GM18526 (cell line): ENCODE measurements around the gene CCNB1.

Source experiments
- POLR2A ChIP-seq: IDR thresholded peaks from 3 replicates; pipeline ENCODE4 v1.6.1; 2011; ENCODE audit not compliant: insufficient read length; ENCODE audit errors: extremely low read depth

The CCNB1 gene

GRCh38 chr5:69166686-69167492, at the start of gene CCNB1:
CCNB1 (plus strand) TSS chr5:69167150; CDS start chr5:69167263, 113 bp downstream.
- peak; percentile 71 for TF ChIP-seq POLR2A

GRCh38 chr5:69129413-69129812, 37.5 kb upstream of the CCNB1 start:
- no peak for TF ChIP-seq POLR2A

GRCh38 chr5:69130241-69130640, 36.7 kb upstream of the CCNB1 start:
- TF ChIP-seq POLR2A: no peak

- no peak for TF ChIP-seq POLR2A
Measured at GRCh38 chr5:69131304-69131703, 35.6 kb upstream of the CCNB1 start.

GRCh38 chr5:69134126-69134525, 32.8 kb upstream of the CCNB1 start:
- no peak for TF ChIP-seq POLR2A

- TF ChIP-seq POLR2A: no peak
Measured at GRCh38 chr5:69136293-69136692, 30.7 kb upstream of the CCNB1 start.

- TF ChIP-seq POLR2A: no peak
Measured at GRCh38 chr5:69137807-69138206, 29.1 kb upstream of the CCNB1 start.

- TF ChIP-seq POLR2A: no peak
Measured at GRCh38 chr5:69138766-69139165, 28.2 kb upstream of the CCNB1 start.

- TF ChIP-seq POLR2A: no peak
Measured at GRCh38 chr5:69140827-69141226, 26.1 kb upstream of the CCNB1 start.

GRCh38 chr5:69148981-69149675, 17.8 kb upstream of the CCNB1 start:
- no peak for TF ChIP-seq POLR2A

GRCh38 chr5:69149676-69150010, 17.3 kb upstream of the CCNB1 start:
- no peak for TF ChIP-seq POLR2A

- no peak for TF ChIP-seq POLR2A
Measured at GRCh38 chr5:69152731-69153130, 14.2 kb upstream of the CCNB1 start.

GRCh38 chr5:69156456-69156855, 10.5 kb upstream of the CCNB1 start:
- no peak for TF ChIP-seq POLR2A

- no peak for TF ChIP-seq POLR2A
Measured at GRCh38 chr5:69158039-69158438, 8.9 kb upstream of the CCNB1 start.

GRCh38 chr5:69160651-69161050, 6.3 kb upstream of the CCNB1 start:
- TF ChIP-seq POLR2A: no peak

GRCh38 chr5:69167493-69167855, 524 bp downstream of the CCNB1 start:
- no peak for TF ChIP-seq POLR2A

- no peak for TF ChIP-seq POLR2A
Measured at GRCh38 chr5:69167929-69168328, 979 bp downstream of the CCNB1 start.

- TF ChIP-seq POLR2A: no peak
Measured at GRCh38 chr5:69170495-69170894, 3.5 kb downstream of the CCNB1 start.
